SK-N-MC (cell line): Measurements from ENCODE around the gene TLX2.

Experiments
- EZH2 ChIP-seq: fragments of 200-600 bp; sonication (generic); IDR thresholded peaks from one replicate; pipeline ENCODE4 v1.6.1; 2017; ENCODE audit warnings: antibody characterized with exemption
- POLR2AphosphoS5 ChIP-seq: IDR thresholded peaks from 2 replicates; pipeline ENCODE4 v1.6.1; 2012; ENCODE audit warnings: mild to moderate bottlenecking, low read depth, low read length, borderline replicate concordance

DNA sequence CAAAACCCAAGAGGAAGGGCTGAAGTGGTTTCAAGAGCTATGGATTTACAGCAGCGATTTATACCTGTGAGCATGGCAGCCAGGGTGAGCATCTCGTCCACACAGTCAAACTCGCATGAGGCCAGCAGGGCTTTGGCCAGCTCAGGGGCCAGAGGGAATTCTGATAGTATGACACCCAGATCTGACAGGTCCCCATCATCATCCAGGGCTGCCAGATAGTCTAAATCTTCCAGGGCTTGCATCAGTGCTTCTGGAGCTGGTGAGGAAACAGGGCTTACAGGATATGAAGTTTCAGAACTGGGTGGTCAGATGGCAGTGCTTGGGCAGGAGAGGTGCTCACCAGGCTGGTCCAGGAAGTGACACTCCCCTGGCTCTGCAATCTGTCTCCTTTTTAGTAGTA is 8.3 kb downstream of the TLX2 start:
- TF ChIP-seq EZH2 (no peak), POLR2AphosphoS5 (no peak)
